ENCODE results near the gene OSBPL9. TPM values are rescaled to one million over a fixed set of nuclear protein-coding genes. Genes with fewer than 3 reads are reported as not detected.

Gene OSBPL9
- total RNA-seq, 1 experiment from 2014 or later = 67.6 TPM

- Mint-ChIP-seq H3K27me3 (ENCODE audit: unreplicated experiment) (no peaks in the 10 kb centered on the region), H3K27ac (ENCODE audit: unreplicated experiment) (no peak overlapping the region), H3K4me1 (ENCODE audit: low read depth, unreplicated experiment) (peaks cover 14% of the 10 kb centered on the region), H3K36me3 (ENCODE audit: insufficient read depth, unreplicated experiment) (no peaks in the 10 kb centered on the region), H3K9me3 (ENCODE audit: low read depth, unreplicated experiment) (no peaks in the 10 kb centered on the region), H3K4me3 (ENCODE audit: low read depth, unreplicated experiment) (no peak overlapping the region)
- no TSS peak for BruUV-seq (replicated peaks)
- DNase-seq = no peak
- CTCF ChIA-PET = no interaction called here
- TF ChIP-seq CTCF (IDR thresholded peaks at IDR 0.05; ENCODE audit: unreplicated experiment) = no peak
- intact Hi-C loops (cut with micrococcal nuclease; ENCODE audit: unreplicated experiment) = no loop called here
These were observed 35.7 kb upstream of the OSBPL9 start for GRCh38 chr1:51581238-51581637.

GRCh38 chr1:51583532-51583931, 33.4 kb upstream of the OSBPL9 start:
- no peak for TF ChIP-seq CTCF (IDR thresholded peaks at IDR 0.05; ENCODE audit: unreplicated experiment)
- no peak for DNase-seq
- no peaks in the 10 kb centered on the region for H3K9me3 Mint-ChIP-seq (ENCODE audit: low read depth, unreplicated experiment)
- no peaks in the 10 kb centered on the region for H3K36me3 Mint-ChIP-seq (ENCODE audit: insufficient read depth, unreplicated experiment)
- H3K27ac Mint-ChIP-seq (ENCODE audit: unreplicated experiment) = no peak overlapping the region
- CTCF ChIA-PET = no interaction called here
- peaks cover 10% of the 10 kb centered on the region for H3K4me1 Mint-ChIP-seq (ENCODE audit: low read depth, unreplicated experiment)
- no peak overlapping the region for H3K4me3 Mint-ChIP-seq (ENCODE audit: low read depth, unreplicated experiment)
- no TSS peak for BruUV-seq (replicated peaks)
- H3K27me3 Mint-ChIP-seq (ENCODE audit: unreplicated experiment) = no peaks in the 10 kb centered on the region
- intact Hi-C loops (cut with micrococcal nuclease; ENCODE audit: unreplicated experiment) = no loop called here

GRCh38 chr1:51584021-51584420, 32.9 kb upstream of the OSBPL9 start:
- H3K27me3 Mint-ChIP-seq (ENCODE audit: unreplicated experiment) = no peaks in the 10 kb centered on the region

GRCh38 chr1:51592711-51593110, 24.2 kb upstream of the OSBPL9 start:
- Mint-ChIP-seq H3K9me3 (ENCODE audit: low read depth, unreplicated experiment) (no peaks in the 10 kb centered on the region), H3K27ac (ENCODE audit: unreplicated experiment) (no peak overlapping the region), H3K36me3 (ENCODE audit: insufficient read depth, unreplicated experiment) (no peaks in the 10 kb centered on the region), H3K4me3 (ENCODE audit: low read depth, unreplicated experiment) (no peak overlapping the region), H3K4me1 (ENCODE audit: low read depth, unreplicated experiment) (no peaks in the 10 kb centered on the region), H3K27me3 (ENCODE audit: unreplicated experiment) (no peaks in the 10 kb centered on the region)
- DNase-seq = no peak
- TF ChIP-seq CTCF (IDR thresholded peaks at IDR 0.05; ENCODE audit: unreplicated experiment) = no peak
- intact Hi-C loops (cut with micrococcal nuclease; ENCODE audit: unreplicated experiment) = no loop called here
- CTCF ChIA-PET = no interaction called here
- BruUV-seq (replicated peaks) = no TSS peak

More at GRCh38 chr1:51584021-51584420, 32.9 kb upstream of the OSBPL9 start:
- TF ChIP-seq CTCF (IDR thresholded peaks at IDR 0.05; ENCODE audit: unreplicated experiment) = no peak
- Mint-ChIP-seq H3K9me3 (ENCODE audit: low read depth, unreplicated experiment) (no peaks in the 10 kb centered on the region), H3K36me3 (ENCODE audit: insufficient read depth, unreplicated experiment) (no peaks in the 10 kb centered on the region), H3K27ac (ENCODE audit: unreplicated experiment) (no peak overlapping the region), H3K4me1 (ENCODE audit: low read depth, unreplicated experiment) (peaks cover 6% of the 10 kb centered on the region), H3K4me3 (ENCODE audit: low read depth, unreplicated experiment) (no peak overlapping the region)
- CTCF ChIA-PET = no interaction called here
- intact Hi-C loops (cut with micrococcal nuclease; ENCODE audit: unreplicated experiment) = no loop called here
- BruUV-seq (replicated peaks) = no TSS peak
- no peak for DNase-seq

GRCh38 chr1:51594716-51595115, 22.2 kb upstream of the OSBPL9 start:
- no peak for DNase-seq
- no peaks in the 10 kb centered on the region for H3K4me1 Mint-ChIP-seq (ENCODE audit: low read depth, unreplicated experiment)
- no TSS peak for BruUV-seq (replicated peaks)
- H3K27ac Mint-ChIP-seq (ENCODE audit: unreplicated experiment) = no peak overlapping the region
- no peaks in the 10 kb centered on the region for H3K36me3 Mint-ChIP-seq (ENCODE audit: insufficient read depth, unreplicated experiment)
- no peak overlapping the region for H3K4me3 Mint-ChIP-seq (ENCODE audit: low read depth, unreplicated experiment)
- no peaks in the 10 kb centered on the region for H3K9me3 Mint-ChIP-seq (ENCODE audit: low read depth, unreplicated experiment)
- H3K27me3 Mint-ChIP-seq (ENCODE audit: unreplicated experiment) = no peaks in the 10 kb centered on the region
- intact Hi-C loops (cut with micrococcal nuclease; ENCODE audit: unreplicated experiment) = no loop called here
- no peak for TF ChIP-seq CTCF (IDR thresholded peaks at IDR 0.05; ENCODE audit: unreplicated experiment)
- CTCF ChIA-PET = no interaction called here

All from Calu3 (cell line).